M059J (cell line): Measurements from ENCODE around the gene SESN1. TPM values are rescaled to one million over a fixed set of nuclear protein-coding genes. Genes with fewer than 3 reads are reported as not detected.
"Not testable (repeated sequence)": the region's sequence is repeated elsewhere in the genome, so short reads cannot be mapped to it uniquely, and the experiment has no call there.

Experiments used
- DNase-seq: peaks from one replicate; pipeline ENCODE4 v3.0.0-alpha.2; 2012; ENCODE audit warnings: low read depth
- total RNA-seq: library from RNA; depleted of rRNA; stranded (reverse); fragments of >200 nt; shearing (Covaris generic); gene quantifications from 2 replicates; pipeline ENCODE4 v1.2.3, GENCODE V29; 2014

The SESN1 gene
- total RNA-seq, 1 experiment from 2014 or later = 9.2 TPM

- DNase-seq = peak; percentile 97
These were observed 589 bp upstream of the SESN1 start, which contains the start of gene CEP57L1 for GRCh38 chr6:109095036-109095834. Gene CEP57L1, plus strand, starts transcription at chr6:109095507. Its CDS starts 49,715 bp downstream, at chr6:109145222.

- DNase-seq = peak; percentile 46
These were observed 772 bp downstream of the SESN1 start for GRCh38 chr6:109093732-109094415.

GRCh38 chr6:109092074-109092473 is 2.6 kb downstream of the SESN1 start:
- no peak for DNase-seq

- DNase-seq = no peak
These were observed 3.2 kb downstream of the SESN1 start for GRCh38 chr6:109091314-109092024.

GRCh38 chr6:109088995-109089394 is 5.7 kb downstream of the SESN1 start:
- no peak for DNase-seq

- no peak for DNase-seq
These were observed 6.9 kb downstream of the SESN1 start for GRCh38 chr6:109087661-109088264.

GRCh38 chr6:109084146-109084545 is 10.5 kb downstream of the SESN1 start:
- DNase-seq = not testable (repeated sequence)

GRCh38 chr6:109083657-109084056 is 11.0 kb downstream of the SESN1 start:
- no peak for DNase-seq

GRCh38 chr6:109082188-109082577 is 12.5 kb downstream of the SESN1 start:
- peak; percentile 48 for DNase-seq

- DNase-seq = no peak
These were observed 13.0 kb downstream of the SESN1 start for GRCh38 chr6:109081516-109082187.

- DNase-seq = peak; percentile 20
These were observed 13.6 kb downstream of the SESN1 start for GRCh38 chr6:109081026-109081425.

- no peak for DNase-seq
These were observed 14.7 kb downstream of the SESN1 start for GRCh38 chr6:109079981-109080380.

- DNase-seq = no peak
These were observed 18.3 kb downstream of the SESN1 start for GRCh38 chr6:109076377-109076776.

- peak; percentile 51 for DNase-seq
These were observed 18.7 kb downstream of the SESN1 start for GRCh38 chr6:109075934-109076333.

GRCh38 chr6:109074133-109074415 is 20.6 kb downstream of the SESN1 start:
- DNase-seq = no peak

GRCh38 chr6:109073344-109074132 is 21.1 kb downstream of the SESN1 start:
- DNase-seq = peak; percentile 70

GRCh38 chr6:109071125-109071917 is 23.3 kb downstream of the SESN1 start:
- DNase-seq = no peak

- no peak for DNase-seq
These were observed 24.9 kb downstream of the SESN1 start for GRCh38 chr6:109069746-109070145.

- DNase-seq = no peak
These were observed 31.8 kb downstream of the SESN1 start for GRCh38 chr6:109062767-109063352.

- DNase-seq = no peak
These were observed 32.4 kb downstream of the SESN1 start for GRCh38 chr6:109062216-109062615.
